Vagina (tissue), 2 donors: Measurements from ENCODE around the gene STEAP1B. TPM values are rescaled to one million over a fixed set of nuclear protein-coding genes. Genes with fewer than 3 reads are reported as not detected.

ENCODE experiments used
- DNase-seq, 2 donors: peaks; one replicate each; pipeline ENCODE4 v3.0.0-alpha.2; 2017; ENCODE audit errors: extremely low spot score in 2 of 2
- H3K27ac ChIP-seq: fragments of 200-600 bp; sonication (generic); one replicate; pipeline ENCODE4 v1.5.1; 2019
- H3K27me3 ChIP-seq: fragments of 200-600 bp; sonication (generic); one replicate; pipeline ENCODE4 v1.5.1; 2019
- H3K36me3 ChIP-seq, 2 donors: fragments of 200-600 bp; sonication (generic); one replicate each; pipeline ENCODE4 v1.5.1; 2017 to 2019
- H3K4me1 ChIP-seq: fragments of 200-600 bp; sonication (generic); one replicate; pipeline ENCODE4 v1.5.1; 2019
- H3K4me3 ChIP-seq, 2 donors: fragments of 200-600 bp; sonication (generic); 1 replicate in 1 of 2; 2 replicates in 1 of 2; pipeline ENCODE4 v1.5.1; 2016 to 2019
- H3K9me3 ChIP-seq: fragments of 200-600 bp; sonication (generic); one replicate; pipeline ENCODE4 v1.5.1; 2019
- POLR2A ChIP-seq, 2 donors: fragments of 450-650 bp; IDR thresholded peaks; one replicate each; pipeline ENCODE4 v1.6.1; 2017; ENCODE audit warnings: antibody characterized with exemption in 2 of 2, mild to moderate bottlenecking in 2 of 2, moderate library complexity in 2 of 2
- POLR2AphosphoS5 ChIP-seq, 2 donors: sonication (generic); formaldehyde crosslinking; IDR thresholded peaks; one replicate each; pipeline ENCODE4 v1.9.0; 2017; ENCODE audit warnings: antibody characterized with exemption in 2 of 2, mild to moderate bottlenecking in 2 of 2, low read depth in 1 of 2; ENCODE audit not compliant: insufficient read depth in 1 of 2
- intact Hi-C: fragments of 100-400 bp; cut with DNase I; formaldehyde crosslinking; loops from one replicate; pipeline ENCODE4 v1.15.1; 2023
- total RNA-seq: library from RNA; depleted of rRNA; stranded (reverse); fragments of >200 nt; gene quantifications from one replicate; pipeline ENCODE4 v1.2.3, GENCODE V29; 2016
- TF ChIP-seq, protein P1 (sequence below), 3 experiments: fragments of 450-650 bp in 2 of 3; fragments of 200-600 bp in 1 of 3; sonication (generic) in 1 of 3; IDR thresholded peaks; one replicate each; pipeline ENCODE4 v1.5.1; 2017 to 2019; ENCODE audit warnings: antibody characterized with exemption in 3 of 3, mild to moderate bottlenecking in 2 of 3, moderate library complexity in 2 of 3

The STEAP1B gene
- total RNA-seq, 1 donor from 2014 or later, result 8.8 TPM

- Histone ChIP-seq H3K4me1 (no peaks in the 10 kb centered on the region), H3K36me3 (no peaks in the 10 kb centered on the region), H3K27ac (no peak overlapping the region), H3K4me3 (no peak overlapping the region), H3K27me3 (no peaks in the 10 kb centered on the region), H3K9me3 (no peaks in the 10 kb centered on the region)
- TF ChIP-seq POLR2A (IDR thresholded peaks at IDR 0.05) (no peak), POLR2AphosphoS5 (IDR thresholded peaks at IDR 0.05; ENCODE audit: insufficient read depth in 1 of 2, low read depth in 1 of 2) (no peak)
- TF ChIP-seq, protein P1, sequence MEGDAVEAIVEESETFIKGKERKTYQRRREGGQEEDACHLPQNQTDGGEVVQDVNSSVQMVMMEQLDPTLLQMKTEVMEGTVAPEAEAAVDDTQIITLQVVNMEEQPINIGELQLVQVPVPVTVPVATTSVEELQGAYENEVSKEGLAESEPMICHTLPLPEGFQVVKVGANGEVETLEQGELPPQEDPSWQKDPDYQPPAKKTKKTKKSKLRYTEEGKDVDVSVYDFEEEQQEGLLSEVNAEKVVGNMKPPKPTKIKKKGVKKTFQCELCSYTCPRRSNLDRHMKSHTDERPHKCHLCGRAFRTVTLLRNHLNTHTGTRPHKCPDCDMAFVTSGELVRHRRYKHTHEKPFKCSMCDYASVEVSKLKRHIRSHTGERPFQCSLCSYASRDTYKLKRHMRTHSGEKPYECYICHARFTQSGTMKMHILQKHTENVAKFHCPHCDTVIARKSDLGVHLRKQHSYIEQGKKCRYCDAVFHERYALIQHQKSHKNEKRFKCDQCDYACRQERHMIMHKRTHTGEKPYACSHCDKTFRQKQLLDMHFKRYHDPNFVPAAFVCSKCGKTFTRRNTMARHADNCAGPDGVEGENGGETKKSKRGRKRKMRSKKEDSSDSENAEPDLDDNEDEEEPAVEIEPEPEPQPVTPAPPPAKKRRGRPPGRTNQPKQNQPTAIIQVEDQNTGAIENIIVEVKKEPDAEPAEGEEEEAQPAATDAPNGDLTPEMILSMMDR (IDR thresholded peaks at IDR 0.05), result no peak
- intact Hi-C loops, result no loop called here
- no peak for DNase-seq
Observed at GRCh38 chr7:22417349-22417748, 82.6 kb downstream of the STEAP1B start.

DNA sequence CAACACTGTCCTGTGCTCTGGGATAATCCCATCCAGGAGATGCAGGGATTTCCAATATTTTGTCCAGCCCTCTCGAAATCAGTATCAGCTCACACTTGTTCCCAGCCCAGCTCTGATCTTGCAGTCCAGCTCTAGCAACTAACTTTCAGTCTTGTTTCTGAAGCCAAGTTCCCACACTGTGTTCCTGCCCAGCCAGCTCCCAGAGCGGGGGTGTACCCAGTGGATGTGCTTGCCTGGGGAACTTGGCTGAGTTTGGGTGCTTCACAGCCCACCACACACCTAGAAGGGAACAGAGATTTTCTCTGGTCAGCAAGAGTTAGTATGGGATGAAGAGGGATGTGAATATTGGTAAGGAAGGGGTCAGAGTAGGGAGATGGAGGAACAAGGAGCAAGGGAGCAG, 85.6 kb downstream of the STEAP1B start:
- Histone ChIP-seq H3K4me1 (no peaks in the 10 kb centered on the region), H3K36me3 (no peaks in the 10 kb centered on the region), H3K9me3 (no peaks in the 10 kb centered on the region), H3K27me3 (no peaks in the 10 kb centered on the region), H3K27ac (no peak overlapping the region), H3K4me3 (no peak overlapping the region)
- TF ChIP-seq POLR2A (IDR thresholded peaks at IDR 0.05), result no peak
- TF ChIP-seq, protein P1 (IDR thresholded peaks at IDR 0.05), result no peak
- TF ChIP-seq POLR2AphosphoS5 (IDR thresholded peaks at IDR 0.05; ENCODE audit: insufficient read depth in 1 of 2, low read depth in 1 of 2), result no peak
- no peak for DNase-seq
- intact Hi-C loops, result no loop called here

- DNase-seq, result no peak
- no peaks in the 10 kb centered on the region for H3K27me3 ChIP-seq
- intact Hi-C loops, result no loop called here
- TF ChIP-seq POLR2AphosphoS5 (IDR thresholded peaks at IDR 0.05; ENCODE audit: insufficient read depth in 1 of 2, low read depth in 1 of 2) (no peak), POLR2A (IDR thresholded peaks at IDR 0.05) (no peak)
- TF ChIP-seq, protein P1 (IDR thresholded peaks at IDR 0.05), result no peak
- no peaks in the 10 kb centered on the region for H3K36me3 ChIP-seq
- H3K9me3 ChIP-seq, result no peaks in the 10 kb centered on the region
- H3K4me3 ChIP-seq, result no peak overlapping the region
- no peaks in the 10 kb centered on the region for H3K4me1 ChIP-seq
- no peak overlapping the region for H3K27ac ChIP-seq
Observed at GRCh38 chr7:22413211-22413610, 86.8 kb downstream of the STEAP1B start.

- Histone ChIP-seq H3K4me3 (no peak overlapping the region), H3K27ac (no peak overlapping the region), H3K9me3 (no peaks in the 10 kb centered on the region), H3K27me3 (no peaks in the 10 kb centered on the region), H3K36me3 (no peaks in the 10 kb centered on the region), H3K4me1 (no peaks in the 10 kb centered on the region)
- DNase-seq, result no peak
- TF ChIP-seq POLR2A (IDR thresholded peaks at IDR 0.05), result no peak
- TF ChIP-seq, protein P1 (IDR thresholded peaks at IDR 0.05), result no peak
- TF ChIP-seq POLR2AphosphoS5 (IDR thresholded peaks at IDR 0.05; ENCODE audit: insufficient read depth in 1 of 2, low read depth in 1 of 2), result no peak
- intact Hi-C loops, result no loop called here
Observed at GRCh38 chr7:22411977-22412693, 87.9 kb downstream of the STEAP1B start.

- Histone ChIP-seq H3K4me1 (no peaks in the 10 kb centered on the region), H3K9me3 (no peaks in the 10 kb centered on the region), H3K36me3 (no peaks in the 10 kb centered on the region), H3K4me3 (no peak overlapping the region), H3K27ac (no peak overlapping the region), H3K27me3 (no peaks in the 10 kb centered on the region)
- intact Hi-C loops, result no loop called here
- TF ChIP-seq POLR2AphosphoS5 (IDR thresholded peaks at IDR 0.05; ENCODE audit: insufficient read depth in 1 of 2, low read depth in 1 of 2), result no peak
- TF ChIP-seq, protein P1 (IDR thresholded peaks at IDR 0.05), result no peak
- no peak for TF ChIP-seq POLR2A (IDR thresholded peaks at IDR 0.05)
- DNase-seq, result no peak
Observed at GRCh38 chr7:22406715-22407114, 93.3 kb downstream of the STEAP1B start.
